Measurements from ENCODE around the gene PSMF1.

- TF ChIP-seq CTCF (IDR thresholded peaks at IDR 0.05; ENCODE audit: low read depth, low read length, poor library complexity, severe bottlenecking) (no peak), EZH2phosphoT487 (IDR thresholded peaks at IDR 0.05; ENCODE audit: borderline replicate concordance, low read length) (no peak)
These were observed 55.3 kb downstream of the PSMF1 start for GRCh38 chr20:1173698-1174097.

Data from DOHH2 (cell line).